ENCODE measurements around the gene ST3GAL4.
A peak's percentile ranks its signal among the peaks of the same experiment; 100 is the strongest.

Gene ST3GAL4

GRCh38 chr11:126452241-126453101 lies 97.0 kb downstream of the ST3GAL4 start:
- Histone ChIP-seq H3K36me3 (ENCODE audit: control insufficient read depth in 2 of 2, insufficient read depth in 1 of 2, low read length in 2 of 2) (no peaks in the 10 kb centered on the region), H3K27ac (ENCODE audit: extremely low read depth, low read depth, low read length) (no peak overlapping the region), H3K9me3 (ENCODE audit: control insufficient read depth, insufficient read depth, low read depth, low read length) (no peaks in the 10 kb centered on the region), H3K4me1 (ENCODE audit: control insufficient read depth, insufficient read depth, low read length) (no peaks in the 10 kb centered on the region), H3K4me3 (ENCODE audit: low read depth, low read length) (no peak overlapping the region)
- ChIA-PET CTCF (interaction anchor here (0.6 to 1.4 kb wide), 2 partner anchors 28 to 35 kb away, joined by 3 to 6 read pairs; no protein-coding TSS in a partner anchor), POLR2A (interaction anchor here (0.6 kb wide), 1 partner anchor 226 kb away, joined by 4 read pairs; no protein-coding TSS in a partner anchor)
- TF ChIP-seq ZIC2 (tag by site-specific recombination; IDR thresholded peaks at IDR 0.05) (0 out of 2 replicates have a peak, but pooled peaks have one; percentile 34), ZNF132 (tag by site-specific recombination; IDR thresholded peaks at IDR 0.05; ENCODE audit: borderline replicate concordance) (no peak)

DNA sequence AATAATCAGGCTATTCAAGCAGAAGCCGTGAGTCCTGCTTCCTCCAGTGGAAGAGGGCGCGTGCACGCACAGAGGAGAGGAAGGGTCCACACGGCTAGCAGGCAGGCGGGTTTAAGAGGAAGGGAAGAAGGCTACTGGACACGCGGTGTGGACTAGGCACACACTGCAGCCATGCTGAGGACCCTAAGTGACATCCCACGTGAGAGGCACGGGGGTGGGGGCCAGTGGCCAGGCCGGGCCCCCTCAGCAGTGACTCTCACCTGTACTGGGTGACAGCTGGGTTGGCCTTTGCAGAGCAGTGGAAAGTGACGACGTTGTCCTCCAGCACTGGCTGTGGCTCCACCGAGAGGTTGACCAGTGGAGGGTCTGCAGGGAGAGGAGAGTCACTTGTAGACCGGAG lies 100.6 kb downstream of the ST3GAL4 start:
- CTCF ChIA-PET, result no interaction called here

More for the DNA sequence above, 100.6 kb downstream of the ST3GAL4 start:
- no peak for TF ChIP-seq ZNF449 (tag by site-specific recombination; IDR thresholded peaks at IDR 0.05)
- no peak for TF ChIP-seq ZNF157 (tag by site-specific recombination; IDR thresholded peaks at IDR 0.05)
- no peak for TF ChIP-seq ZNF629 (tag by site-specific recombination; IDR thresholded peaks at IDR 0.05)
- no peak for TF ChIP-seq ZNF548 (tag by site-specific recombination; IDR thresholded peaks at IDR 0.05)
- no peak for TF ChIP-seq BCL11B (tag by site-specific recombination; IDR thresholded peaks at IDR 0.05; ENCODE audit: low read depth)
- no peak for TF ChIP-seq ZNF561 (tag by site-specific recombination; IDR thresholded peaks at IDR 0.05; ENCODE audit: borderline replicate concordance)
- TF ChIP-seq ZNF518A (tag by site-specific recombination; conservative IDR thresholded peaks at IDR 0.05; ENCODE audit: low read depth), result no peak
- TF ChIP-seq ZNF140 (tag by site-specific recombination; IDR thresholded peaks at IDR 0.05), result no peak
- TF ChIP-seq ZNF174 (tag by site-specific recombination; IDR thresholded peaks at IDR 0.05), result no peak
- TF ChIP-seq SETDB1 (IDR thresholded peaks at IDR 0.05; ENCODE audit: insufficient read length, low read length), result no peak
- TF ChIP-seq, protein P1, sequence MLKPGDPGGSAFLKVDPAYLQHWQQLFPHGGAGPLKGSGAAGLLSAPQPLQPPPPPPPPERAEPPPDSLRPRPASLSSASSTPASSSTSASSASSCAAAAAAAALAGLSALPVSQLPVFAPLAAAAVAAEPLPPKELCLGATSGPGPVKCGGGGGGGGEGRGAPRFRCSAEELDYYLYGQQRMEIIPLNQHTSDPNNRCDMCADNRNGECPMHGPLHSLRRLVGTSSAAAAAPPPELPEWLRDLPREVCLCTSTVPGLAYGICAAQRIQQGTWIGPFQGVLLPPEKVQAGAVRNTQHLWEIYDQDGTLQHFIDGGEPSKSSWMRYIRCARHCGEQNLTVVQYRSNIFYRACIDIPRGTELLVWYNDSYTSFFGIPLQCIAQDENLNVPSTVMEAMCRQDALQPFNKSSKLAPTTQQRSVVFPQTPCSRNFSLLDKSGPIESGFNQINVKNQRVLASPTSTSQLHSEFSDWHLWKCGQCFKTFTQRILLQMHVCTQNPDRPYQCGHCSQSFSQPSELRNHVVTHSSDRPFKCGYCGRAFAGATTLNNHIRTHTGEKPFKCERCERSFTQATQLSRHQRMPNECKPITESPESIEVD (tag by site-specific recombination; IDR thresholded peaks at IDR 0.05), result no peak
- TF ChIP-seq, protein P2, sequence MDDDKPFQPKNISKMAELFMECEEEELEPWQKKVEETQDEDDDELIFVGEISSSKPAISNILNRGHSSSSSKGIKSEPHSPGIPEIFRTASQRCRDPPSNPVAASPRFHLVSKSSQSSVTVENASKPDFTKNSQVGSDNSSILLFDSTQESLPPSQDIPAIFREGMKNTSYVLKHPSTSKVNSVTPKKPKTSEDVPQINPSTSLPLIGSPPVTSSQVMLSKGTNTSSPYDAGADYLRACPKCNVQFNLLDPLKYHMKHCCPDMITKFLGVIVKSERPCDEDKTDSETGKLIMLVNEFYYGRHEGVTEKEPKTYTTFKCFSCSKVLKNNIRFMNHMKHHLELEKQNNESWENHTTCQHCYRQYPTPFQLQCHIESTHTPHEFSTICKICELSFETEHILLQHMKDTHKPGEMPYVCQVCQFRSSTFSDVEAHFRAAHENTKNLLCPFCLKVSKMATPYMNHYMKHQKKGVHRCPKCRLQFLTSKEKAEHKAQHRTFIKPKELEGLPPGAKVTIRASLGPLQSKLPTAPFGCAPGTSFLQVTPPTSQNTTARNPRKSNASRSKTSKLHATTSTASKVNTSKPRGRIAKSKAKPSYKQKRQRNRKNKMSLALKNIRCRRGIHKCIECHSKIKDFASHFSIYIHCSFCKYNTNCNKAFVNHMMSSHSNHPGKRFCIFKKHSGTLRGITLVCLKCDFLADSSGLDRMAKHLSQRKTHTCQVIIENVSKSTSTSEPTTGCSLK (tag by site-specific recombination; IDR thresholded peaks at IDR 0.05), result no peak
- TF ChIP-seq ZNF514 (tag by site-specific recombination; IDR thresholded peaks at IDR 0.05), result no peak
- no peak for TF ChIP-seq ZNF214 (tag by site-specific recombination; IDR thresholded peaks at IDR 0.05; ENCODE audit: borderline replicate concordance)
- no peak for TF ChIP-seq ZNF18 (tag by site-specific recombination; IDR thresholded peaks at IDR 0.05)
- Histone ChIP-seq H3K4me3 (ENCODE audit: low read depth, low read length) (no peak overlapping the region), H3K9me3 (ENCODE audit: control insufficient read depth, insufficient read depth, low read depth, low read length) (no peaks in the 10 kb centered on the region), H3K27ac (ENCODE audit: extremely low read depth, low read depth, low read length) (no peak overlapping the region), H3K4me1 (ENCODE audit: control insufficient read depth, insufficient read depth, low read length) (no peaks in the 10 kb centered on the region), H3K36me3 (ENCODE audit: control insufficient read depth in 2 of 2, insufficient read depth in 1 of 2, low read length in 2 of 2) (no peaks in the 10 kb centered on the region)
- POLR2A ChIA-PET, result no interaction called here
